Hepatic stellate cell (primary cell): ENCODE measurements around the gene MIS18BP1.
"Not testable (repeated sequence)": the region's sequence is repeated elsewhere in the genome, so short reads cannot be mapped to it uniquely, and the experiment has no call there.

ENCODE experiments used
- DNase-seq: peaks from one replicate; pipeline ENCODE4 v3.0.0; 2011; ENCODE audit warnings: low spot score

The MIS18BP1 gene

GRCh38 chr14:45253070-45253753 is at the start of gene MIS18BP1:
Gene MIS18BP1, minus strand, starts transcription at chr14:45253202. Its CDS starts 5,916 bp downstream, at chr14:45247286.
- DNase-seq = peak; percentile 86

GRCh38 chr14:45298423-45299117 is 45.6 kb upstream of the MIS18BP1 start:
- DNase-seq = no peak

DNA sequence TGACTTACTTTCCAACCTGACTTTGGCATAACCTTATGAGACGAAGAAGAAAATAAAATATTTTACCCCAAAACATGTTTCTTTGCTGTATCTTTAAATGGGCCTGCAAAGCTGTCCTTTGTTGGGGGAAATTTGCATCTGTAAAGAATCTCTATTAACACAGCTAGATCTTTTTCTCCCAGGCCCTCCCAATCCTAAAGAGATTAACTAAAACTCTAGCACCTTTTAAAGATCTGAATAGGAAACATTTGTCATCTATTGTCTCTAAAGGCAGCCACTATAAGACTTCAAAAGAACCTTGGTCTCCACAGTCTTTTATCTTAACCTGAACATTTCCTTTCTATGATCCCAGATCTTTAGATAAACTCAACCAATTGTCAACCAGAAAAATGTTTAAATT is 41.8 kb upstream of the MIS18BP1 start:
- DNase-seq = not testable (repeated sequence)

DNA sequence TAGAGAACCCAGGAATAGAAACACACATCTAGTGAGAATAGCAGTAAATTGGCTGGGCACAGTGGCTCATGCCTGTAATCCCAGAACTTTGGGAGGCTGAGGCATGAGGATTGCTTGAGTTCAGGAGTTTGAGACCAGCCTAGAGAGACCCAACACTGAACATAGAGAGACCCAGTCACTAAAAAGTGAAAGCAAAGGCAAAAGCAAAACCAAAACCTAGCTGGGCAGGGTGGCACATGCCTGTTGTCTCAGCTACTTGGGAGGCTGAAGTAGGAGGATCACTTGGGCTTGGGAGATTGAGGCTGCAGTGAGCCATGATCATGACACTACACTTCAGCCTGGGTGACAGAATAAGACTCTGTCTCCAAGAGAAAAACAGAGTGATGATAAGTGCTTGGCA is 37.5 kb upstream of the MIS18BP1 start:
- DNase-seq = no peak

GRCh38 chr14:45287610-45288009 is 34.6 kb upstream of the MIS18BP1 start:
- DNase-seq = no peak

- DNase-seq = no peak
These were observed 31.8 kb upstream of the MIS18BP1 start for GRCh38 chr14:45284802-45285201.

- DNase-seq = not testable (repeated sequence)
These were observed 28.9 kb upstream of the MIS18BP1 start for GRCh38 chr14:45281731-45282400.

DNA sequence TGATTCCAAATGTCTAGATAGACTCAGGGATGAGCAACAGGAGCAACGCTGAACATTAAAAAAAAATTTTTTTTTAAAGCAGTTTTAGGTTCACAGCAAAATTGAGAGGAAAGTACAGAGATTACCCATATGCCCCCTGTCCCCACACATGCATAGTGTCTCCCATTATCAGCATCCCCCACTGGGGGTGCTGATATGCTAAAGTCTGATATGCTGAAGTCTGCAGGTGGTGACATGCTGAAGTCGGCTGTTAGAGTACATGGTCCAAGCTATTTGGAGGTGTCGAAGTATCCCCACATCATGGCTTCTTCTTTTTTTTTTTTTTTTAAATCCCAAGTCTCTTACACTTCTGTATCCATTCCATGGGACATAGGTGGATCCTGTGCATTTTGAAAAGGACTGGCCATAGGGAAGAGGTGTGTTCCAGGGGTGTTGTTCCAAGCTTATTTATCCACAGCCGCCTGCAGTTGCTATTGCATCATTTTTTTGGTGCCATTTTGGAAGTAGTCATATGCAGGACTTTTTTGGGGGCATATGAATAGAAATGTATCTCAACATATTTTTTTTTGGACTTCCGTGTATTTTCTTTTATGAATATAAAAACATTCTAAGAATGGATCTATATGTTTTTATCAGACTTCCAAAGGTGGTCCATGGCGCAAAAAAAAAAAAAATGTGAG is 19.0 kb upstream of the MIS18BP1 start:
- no peak for DNase-seq

DNA sequence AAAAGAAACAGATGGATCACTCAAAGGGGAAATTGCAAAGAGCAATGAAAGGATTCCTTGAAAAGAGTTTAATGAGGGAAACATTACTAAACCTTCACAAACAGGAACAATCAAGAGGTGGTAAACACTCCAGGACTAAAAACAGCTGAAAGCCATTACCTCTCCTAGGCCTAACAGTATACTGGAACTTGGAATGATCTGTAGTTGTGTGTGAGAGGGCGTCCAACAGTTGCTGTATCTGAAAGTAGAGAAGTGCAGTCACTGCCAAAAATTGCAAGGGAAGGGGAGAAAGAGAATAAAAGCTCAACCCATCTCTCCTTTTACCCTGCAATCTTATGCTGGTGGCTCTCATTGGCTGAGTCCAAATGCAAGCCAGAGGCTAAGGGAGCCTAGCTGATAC is 17.0 kb upstream of the MIS18BP1 start:
- DNase-seq = no peak

GRCh38 chr14:45267071-45267470 is 14.1 kb upstream of the MIS18BP1 start:
- DNase-seq = peak; percentile 12

GRCh38 chr14:45262637-45263036 is 9.6 kb upstream of the MIS18BP1 start:
- no peak for DNase-seq

- no peak for DNase-seq
These were observed 8.2 kb upstream of the MIS18BP1 start for GRCh38 chr14:45261209-45261608.

DNA sequence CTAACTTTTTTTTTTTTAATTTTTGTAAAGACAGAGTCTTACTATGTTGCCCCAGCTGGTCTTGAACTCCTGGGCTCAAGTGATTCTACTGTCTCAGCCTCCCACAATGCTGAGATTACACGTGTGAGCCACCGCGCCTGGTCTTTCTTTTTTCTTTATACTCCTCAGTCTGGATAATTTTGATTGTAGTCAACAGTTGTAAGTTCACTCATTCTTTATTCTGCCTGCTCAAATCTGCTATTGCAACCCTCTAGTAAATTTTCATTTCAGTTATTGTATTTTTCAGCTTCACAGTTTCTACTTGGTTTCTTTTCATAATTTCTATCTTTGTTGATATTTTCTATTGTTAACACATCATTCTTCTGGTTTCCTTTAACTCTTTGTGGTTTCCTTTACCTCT is 5.8 kb upstream of the MIS18BP1 start:
- DNase-seq = no peak

DNA sequence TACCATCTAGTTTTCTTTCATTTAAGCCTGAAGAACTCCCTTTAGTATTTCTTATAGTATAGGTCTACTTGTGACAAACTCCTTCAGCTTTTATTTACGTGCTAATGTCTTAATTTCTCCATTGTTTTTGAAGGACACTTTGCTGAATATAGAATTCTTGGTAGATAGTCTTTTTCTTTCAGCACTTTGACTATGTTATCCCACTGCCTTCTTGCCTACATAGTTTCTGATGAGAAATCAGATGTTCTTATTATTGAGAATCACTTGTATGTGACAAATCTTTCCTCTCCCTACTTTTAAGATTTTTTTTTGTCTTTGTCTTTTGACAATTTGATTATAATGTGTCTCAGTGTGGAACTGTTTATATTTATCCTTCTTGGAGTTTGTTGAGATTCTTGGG is 5.1 kb upstream of the MIS18BP1 start:
- DNase-seq = no peak

DNA sequence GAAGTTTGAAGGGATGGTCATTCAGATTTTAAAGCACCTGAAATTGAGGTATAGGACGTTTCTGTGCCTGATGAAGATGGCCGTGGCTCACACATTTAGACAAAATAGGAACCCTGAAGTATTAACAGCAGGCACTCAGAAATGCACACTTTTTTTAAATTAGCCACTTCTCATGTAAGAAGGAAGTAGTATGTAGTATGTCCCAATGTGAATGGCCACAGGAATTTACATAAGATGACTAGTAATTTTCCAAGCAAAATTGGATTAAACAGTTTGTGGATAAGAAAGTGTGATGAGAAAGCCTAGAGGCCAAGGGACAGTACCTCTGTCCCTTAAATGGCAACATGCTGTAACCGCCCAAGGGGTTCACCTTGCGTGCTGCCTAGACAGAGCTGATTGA is 1.8 kb upstream of the MIS18BP1 start:
- DNase-seq = no peak

DNA sequence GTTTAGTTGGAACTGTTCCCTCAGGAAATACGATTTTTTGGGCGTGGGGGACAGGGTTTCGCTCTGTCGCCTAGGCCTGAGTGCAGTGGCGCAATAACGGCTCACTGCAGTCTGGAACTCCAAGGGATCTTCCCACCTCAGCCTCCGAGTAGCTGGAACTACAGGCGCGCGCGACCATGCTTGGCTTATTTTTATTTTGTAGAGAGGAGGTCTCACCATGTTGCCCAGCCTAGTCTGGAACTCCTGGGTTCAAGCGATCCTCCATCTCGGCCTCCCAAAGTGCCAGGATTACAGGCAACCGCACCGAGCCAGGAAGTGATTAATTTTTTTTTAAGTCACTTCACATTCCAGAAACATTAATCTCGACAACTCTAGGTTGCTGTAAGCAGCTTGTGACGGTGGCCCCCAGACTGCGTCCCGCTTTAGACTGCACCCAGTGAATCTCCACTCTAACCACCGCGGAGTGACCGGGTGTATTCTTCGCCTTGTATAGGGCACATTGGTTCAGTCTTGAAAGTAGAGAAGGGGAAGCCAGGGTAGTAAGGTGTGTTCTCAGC is 830 bp upstream of the MIS18BP1 start:
- peak; percentile 16 for DNase-seq

DNA sequence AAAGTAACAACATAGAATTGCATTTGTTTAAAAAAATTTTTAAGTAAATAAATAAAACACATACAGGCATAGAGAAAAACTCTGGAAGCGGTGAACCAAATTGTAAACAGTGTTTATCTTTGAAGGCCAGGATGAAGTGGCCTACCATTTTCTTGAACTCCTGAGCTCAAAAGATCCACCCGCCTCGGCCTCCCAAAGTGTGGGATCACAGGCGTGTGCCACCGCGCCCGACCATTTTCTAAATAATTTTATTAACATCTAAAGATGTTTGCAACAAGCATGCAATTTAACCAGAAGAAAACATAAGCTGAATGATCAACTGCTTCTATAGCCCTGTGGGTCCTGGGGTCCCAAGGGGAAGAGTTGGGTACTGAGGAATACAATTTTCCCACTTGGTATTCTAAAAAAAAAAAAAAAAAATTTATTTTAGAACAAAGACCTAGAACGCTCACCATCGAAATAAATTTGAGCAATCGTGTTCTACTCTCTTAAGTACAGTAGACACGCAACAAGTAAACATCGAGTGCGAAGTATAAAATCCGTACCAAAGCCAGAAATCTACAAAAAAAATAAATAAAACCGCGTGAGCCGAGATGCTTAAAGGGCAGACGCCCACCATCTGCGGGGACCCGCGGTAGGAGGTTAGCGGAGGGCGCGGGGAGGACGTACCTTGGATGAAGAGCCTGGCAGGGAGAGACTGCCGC is 484 bp downstream of the MIS18BP1 start:
- DNase-seq = no peak

GRCh38 chr14:45251912-45252311 is 1.1 kb downstream of the MIS18BP1 start:
- DNase-seq = no peak

GRCh38 chr14:45249856-45250575 is 3.0 kb downstream of the MIS18BP1 start:
- peak; percentile 36 for DNase-seq

DNA sequence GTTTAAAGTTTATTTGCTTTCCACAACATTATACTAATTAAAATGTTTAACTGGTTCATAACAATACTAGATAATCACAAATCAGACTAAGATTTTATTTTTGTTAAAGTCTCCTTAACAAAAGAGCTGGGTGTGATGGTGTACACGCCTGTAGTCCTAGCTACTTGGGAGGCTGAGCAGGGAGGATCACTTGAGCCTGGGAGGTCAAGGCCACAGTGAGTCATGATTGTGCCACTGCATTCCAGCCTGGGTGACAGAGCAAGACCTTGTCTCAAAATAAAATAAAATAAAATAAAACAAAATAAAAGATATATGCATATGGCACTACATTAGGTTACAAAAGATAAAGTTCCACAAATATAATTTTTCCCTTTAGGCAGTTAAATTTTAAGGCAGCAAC is 5.6 kb downstream of the MIS18BP1 start:
- no peak for DNase-seq

- no peak for DNase-seq
These were observed 6.3 kb downstream of the MIS18BP1 start for GRCh38 chr14:45246691-45247090.
